NCI-H524 treated with DMSO at 0.1 percent for 48 hours (cell line): ENCODE measurements around the gene RPL29.

Source experiments
- DNase-seq: peaks from one replicate; lab custom pipeline; 2025; lab: John Stamatoyannopoulos, UW

The RPL29 gene

DNA sequence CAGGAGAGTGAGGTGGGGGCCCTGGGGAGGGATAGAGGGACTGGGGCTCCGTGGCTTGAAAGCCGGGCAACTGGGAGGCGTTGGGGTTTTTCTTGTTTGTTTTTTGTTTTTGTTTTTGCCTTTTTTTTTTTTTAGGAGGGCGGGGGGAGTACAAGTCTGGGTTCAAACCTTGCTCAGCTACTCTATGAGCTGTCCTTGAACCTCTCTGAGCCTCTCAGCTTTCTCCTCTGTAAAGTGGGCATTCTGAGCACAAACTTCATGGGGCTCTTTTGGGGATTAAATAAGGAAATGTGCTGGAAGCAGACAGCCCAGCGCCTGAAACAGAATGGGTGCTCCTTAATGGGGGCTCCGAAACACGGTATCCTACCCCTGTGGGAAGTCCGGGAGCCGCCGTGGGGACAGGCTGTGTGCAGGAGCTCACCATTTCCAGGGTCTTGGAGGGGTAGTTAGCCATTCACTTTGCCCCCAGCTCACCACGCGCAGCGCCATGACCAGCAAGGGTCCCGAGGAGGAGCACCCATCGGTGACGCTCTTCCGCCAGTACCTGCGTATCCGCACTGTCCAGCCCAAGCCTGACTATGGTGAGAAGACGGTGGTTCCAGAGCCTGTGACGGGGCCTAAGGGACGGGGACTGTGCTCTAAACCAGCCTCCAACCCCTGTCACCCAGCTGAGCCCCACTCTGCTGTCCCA, 12.0 kb downstream of the RPL29 start:
- no peak for DNase-seq

DNA sequence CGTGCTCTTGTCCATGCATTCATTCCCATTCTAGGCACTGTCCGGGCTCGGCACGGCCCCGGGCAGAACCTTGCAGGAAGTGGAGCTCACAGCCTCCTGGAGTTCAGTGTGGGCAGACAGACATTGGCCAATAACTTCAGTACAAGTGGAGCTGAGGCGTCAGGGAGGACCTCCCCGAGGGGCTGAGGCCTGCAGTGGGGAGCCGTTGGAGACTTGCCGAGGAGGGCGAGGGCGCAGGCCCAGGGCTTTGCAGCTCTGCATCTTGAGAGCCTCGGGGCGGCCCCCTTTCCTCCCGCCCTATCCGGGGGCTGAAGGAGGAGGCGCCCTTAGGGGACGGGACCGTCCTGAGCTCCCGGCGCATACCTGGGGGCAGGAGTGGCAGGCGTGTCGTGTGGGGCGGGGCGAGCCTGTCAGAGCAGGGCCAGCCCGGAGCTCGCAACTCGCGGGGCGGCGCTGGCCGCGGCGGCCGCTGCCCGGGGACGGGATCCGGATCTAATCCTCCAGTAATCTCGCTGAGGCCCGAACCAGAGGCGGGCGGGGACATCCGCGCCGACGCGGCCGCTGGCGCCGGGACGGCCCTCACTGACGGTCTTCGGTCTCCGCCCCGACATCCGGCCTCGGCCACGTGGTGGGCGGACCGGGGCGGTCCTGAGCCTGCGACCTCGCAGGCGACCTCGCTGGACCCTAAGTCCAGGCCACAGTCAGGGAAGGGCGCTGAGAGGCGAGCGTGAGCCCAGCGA, 12.7 kb downstream of the RPL29 start, which contains the start of gene ACY1:
Gene ACY1 (plus strand): TSS at position 698 of the 740 bp plus-strand sequence. CDS start 530 bp downstream, outside the sequence.
- DNase-seq: no peak

DNA sequence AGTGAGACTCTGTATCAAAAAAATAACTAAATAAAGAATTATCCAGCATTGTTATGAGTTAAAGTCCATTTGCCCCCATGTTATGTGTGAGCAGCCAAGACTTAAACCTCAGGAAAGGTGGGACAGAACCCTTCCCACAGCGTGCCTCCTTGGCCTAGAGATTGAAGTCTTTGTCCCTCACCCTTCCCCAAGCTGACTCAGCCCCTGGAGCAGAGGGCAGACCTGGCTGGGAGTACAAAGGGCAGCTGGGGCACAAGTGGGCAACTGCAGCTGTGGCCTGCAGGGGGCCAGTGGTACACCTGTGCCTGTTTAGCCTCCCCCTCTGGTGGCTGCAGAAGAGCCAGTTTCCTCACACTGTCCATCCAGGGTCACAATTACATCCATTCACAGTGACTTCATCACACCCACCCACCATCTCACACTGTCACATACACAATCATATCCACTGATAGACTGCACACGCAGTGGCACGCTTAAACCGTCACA, 13.3 kb downstream of the RPL29 start:
- DNase-seq: no peak

DNA sequence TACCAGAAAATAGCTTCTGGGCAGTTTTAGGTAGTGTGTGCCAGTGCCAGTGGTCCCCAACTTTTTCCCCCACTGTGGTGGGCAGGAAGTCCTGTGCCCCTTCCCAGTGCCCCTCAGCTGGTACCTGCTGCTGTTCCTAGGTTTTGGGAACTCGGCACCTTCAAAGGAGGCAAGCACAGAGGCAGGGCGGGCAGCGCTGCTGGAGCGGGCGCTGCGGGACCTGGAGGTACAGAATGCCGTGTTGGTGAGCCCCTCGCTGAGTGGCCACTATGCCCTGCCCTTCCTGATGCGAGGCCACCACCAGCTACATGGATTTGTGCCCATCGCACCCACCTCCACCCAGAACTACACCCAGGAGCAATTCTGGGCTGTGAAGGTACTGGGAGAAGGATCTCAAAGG, 15.4 kb downstream of the RPL29 start:
- no peak for DNase-seq

DNA sequence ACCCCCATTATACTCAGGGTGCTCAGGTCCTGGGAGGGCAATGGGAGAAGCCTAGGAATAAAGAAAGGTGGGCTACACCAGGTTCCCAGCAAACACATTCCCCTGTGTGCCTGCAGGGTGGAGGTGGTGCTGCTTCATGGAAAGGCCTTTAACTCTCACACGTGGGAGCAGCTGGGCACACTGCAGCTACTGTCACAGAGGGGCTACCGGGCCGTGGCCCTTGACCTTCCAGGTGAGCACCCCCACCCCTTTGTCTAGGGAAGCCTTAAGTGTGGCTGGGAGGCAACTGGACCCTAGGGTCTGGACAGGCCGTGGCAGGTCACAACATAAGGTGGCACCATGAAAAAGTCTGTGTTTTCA, 17.6 kb downstream of the RPL29 start:
- no peak for DNase-seq

DNA sequence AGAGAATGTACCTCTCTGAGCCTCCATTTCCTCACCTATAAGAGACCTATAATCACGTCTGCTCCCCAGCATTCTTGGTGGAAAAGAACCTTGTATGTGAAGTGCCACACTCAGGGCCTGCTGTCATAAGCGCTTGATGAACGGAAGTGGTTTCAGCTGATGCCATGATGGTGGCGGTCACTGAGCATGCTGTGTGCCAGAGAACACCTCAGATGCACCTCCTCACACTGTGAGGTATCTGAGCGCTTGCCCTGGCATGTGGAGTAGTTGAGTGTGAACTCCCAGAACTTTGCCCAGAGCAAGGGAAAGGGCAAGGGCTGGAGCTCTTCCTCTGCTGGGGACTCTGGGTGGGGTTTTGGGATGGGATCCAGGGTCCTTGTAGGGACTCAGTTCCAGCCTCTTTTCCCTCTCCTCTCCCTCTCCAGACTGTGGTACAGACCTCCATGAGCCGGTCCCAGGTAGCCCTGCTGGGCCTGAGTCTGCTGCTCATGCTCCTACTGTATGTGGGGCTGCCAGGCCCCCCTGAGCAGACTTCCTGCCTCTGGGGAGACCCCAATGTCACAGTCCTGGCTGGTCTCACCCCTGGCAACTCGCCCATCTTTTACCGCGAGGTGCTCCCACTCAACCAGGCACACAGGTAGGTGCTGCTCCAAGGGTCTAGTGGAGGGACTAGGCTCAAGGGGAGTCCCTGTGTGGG, 18.1 kb downstream of the RPL29 start:
- DNase-seq: no peak

DNA sequence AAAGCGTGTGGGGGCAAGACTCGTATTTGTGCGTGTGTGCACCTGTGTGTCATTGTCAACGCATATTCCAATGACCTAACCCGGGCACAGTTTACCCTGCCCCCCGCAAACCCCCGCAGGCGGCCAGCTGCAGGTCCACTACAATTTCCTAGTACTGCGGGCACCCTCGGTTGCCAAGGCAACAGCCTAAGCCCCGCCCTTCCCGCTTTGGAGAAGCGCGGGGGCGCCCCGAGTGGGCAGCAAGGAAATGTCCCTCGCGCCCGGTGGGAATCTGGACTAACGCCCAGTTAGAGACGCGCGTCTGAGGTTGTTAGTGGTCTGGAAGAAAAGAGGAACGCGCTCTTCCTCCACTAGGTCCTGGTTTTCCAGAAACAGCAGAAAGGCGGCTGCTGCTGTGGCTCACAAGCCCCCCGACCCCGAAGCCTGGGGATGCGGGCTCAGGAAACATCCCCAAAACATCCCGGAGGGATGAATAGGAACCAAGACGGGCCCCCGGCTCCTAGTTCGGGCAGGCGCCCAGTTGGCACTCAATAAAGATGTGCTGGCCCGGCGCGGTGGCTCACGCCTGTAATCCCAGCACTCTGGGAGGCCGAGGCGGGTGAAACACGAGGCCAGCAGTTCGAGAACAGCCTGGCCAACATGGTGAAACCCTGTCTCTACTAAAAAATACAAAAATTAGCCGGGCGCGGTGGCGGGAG, 19.7 kb downstream of the RPL29 start:
- DNase-seq: peak; percentile 54

DNA sequence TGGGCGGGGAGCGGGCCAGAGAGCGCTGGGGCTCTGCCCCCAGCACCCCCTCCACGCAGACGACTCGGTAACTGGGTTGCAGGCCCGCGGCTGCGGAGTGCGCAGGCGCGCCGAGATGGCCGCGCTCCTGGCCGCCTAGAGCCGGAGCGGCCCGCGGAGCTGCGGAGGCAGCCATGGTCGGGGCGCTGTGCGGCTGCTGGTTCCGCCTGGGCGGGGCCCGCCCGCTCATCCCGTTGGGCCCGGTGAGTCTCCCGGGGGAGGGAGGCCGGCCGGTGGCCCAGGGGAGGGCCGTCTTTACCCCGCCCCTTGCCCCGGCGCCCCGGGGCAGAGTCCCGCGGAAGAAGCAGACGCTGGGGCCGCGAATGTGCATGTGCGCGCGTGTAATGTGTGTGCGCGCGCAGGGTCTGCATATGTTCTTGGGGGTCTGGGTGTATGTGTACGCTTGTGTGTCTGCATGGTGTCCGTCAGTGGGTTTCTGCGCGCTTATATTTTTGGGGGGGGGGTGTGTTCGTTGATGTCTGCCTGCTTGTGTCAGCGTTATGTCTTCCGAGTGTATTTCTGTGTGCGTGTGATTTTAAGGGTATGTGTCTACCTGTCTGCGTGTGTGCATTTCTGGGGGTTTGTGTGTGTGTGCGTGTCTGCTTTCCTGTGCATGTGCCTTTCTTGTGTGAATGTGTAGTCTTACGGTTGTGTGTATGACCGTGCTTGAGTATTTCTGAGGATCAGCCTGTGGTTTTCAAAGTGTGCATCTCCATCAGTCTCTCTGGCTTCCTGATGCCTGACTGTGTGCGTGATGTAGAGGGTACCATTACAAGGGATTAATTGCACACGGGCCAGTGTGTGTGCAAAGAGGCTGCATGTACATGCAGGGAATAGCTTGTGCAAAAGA, 20.5 kb downstream of the RPL29 start, which contains the start of gene ABHD14A:
Gene ABHD14A (plus strand): TSS at position 102 of the 889 bp plus-strand sequence. CDS start 72 bp downstream, at position 174.
- DNase-seq: no peak

DNA sequence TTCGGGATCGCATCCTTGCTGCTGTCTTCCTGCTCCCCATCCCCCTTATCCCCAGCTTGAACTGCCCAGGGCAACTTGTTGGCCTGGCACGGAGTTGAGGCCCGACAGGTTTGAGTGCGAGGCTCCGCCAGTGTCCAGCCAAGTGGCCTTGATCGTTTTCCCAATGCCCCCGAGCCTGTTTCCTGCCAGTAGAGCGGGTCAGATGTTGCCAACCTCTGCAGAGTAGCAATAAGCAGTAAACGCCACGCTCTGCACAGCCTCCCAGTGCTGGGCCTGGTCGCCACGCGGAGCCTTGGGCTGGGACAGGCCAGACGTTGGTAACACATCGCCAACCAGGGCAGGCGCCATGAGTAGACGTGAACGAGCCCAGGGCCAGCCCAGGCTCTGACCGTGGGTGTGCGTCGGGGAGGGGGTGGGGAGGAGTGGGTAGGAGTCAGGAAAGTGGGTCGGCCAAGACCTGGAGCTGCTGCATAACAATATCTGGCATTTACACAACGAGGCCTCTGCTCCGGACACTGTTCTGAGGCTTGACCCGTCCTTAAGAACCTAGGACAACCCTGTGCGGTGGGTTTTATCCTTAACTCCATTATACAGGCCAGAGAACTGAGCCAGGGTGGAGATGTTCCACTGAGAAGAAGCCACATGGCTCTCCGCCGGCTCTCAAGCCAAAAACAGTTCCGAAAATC, 21.3 kb downstream of the RPL29 start:
- DNase-seq: no peak

DNA sequence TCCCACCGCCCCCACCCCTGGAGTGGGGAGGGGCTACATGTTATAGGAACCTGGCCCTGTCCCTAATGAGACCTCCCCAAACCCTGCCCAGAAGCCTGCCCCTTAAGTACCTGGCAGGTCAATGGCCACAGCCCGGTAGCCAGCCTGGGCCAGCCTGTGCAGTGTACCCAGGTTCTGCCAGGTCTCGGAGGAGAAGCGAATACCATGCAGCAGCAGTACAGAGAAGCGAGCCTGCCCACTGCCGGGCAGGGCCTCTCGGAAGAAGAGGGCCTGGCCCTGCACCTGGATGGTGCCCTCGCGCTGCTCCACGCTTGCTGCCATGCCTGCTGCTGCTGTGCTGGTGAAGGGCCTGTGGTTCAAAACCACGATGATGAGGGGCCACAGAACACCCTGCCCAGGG, 24.3 kb downstream of the RPL29 start:
- DNase-seq: no peak

DNA sequence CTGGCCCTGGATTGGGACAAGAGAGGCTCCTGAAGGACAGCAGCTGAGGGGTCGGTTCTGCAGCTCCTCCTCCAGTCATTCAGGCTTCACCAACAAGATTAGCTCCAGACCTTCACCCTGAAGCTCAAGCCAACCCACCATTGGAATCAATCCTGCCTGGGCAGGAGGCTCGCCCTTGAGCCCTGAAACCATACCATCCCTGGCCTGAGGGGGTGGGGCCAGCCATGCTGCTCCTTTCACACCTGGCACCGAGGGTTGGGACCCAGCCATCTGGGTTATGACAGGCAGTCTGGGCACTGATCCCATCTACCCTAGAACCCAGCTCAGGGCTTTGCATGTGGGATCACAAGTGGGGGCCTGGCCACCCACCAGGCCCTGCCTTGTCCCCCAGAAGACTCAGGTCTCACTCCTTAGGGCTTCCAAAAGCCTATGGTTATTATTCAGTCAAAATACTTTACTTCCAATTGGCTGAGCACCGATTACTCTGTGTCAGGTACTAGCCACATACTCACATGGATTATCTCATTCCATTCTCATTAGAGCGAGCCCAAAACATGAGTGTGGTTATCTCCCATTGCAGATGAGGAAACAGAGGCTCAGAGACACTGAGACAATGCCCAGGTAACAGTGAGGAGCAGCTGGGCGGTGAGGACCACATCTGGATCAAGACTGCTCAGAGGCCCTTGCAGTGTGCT, 24.9 kb downstream of the RPL29 start:
- no peak for DNase-seq

DNA sequence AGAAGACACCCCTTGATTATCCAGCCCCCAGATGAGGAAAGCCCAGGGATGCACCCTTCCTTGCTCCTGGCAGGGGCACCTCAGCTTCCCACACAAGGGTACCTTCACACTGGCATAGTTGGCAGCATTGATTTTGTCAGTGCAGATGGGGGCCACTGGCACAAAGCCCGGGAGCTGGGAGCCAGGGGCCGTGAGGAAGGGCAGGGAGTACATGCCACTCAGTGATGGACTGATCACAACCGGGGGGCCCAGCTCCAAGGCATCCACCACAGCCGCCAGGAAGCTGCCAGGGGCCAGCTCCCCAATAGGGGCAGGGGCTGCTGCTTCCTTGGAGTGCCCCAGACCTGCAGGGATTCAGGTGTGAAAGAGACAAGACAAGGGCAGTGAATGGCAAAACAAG, 25.9 kb downstream of the RPL29 start:
- DNase-seq: no peak

DNA sequence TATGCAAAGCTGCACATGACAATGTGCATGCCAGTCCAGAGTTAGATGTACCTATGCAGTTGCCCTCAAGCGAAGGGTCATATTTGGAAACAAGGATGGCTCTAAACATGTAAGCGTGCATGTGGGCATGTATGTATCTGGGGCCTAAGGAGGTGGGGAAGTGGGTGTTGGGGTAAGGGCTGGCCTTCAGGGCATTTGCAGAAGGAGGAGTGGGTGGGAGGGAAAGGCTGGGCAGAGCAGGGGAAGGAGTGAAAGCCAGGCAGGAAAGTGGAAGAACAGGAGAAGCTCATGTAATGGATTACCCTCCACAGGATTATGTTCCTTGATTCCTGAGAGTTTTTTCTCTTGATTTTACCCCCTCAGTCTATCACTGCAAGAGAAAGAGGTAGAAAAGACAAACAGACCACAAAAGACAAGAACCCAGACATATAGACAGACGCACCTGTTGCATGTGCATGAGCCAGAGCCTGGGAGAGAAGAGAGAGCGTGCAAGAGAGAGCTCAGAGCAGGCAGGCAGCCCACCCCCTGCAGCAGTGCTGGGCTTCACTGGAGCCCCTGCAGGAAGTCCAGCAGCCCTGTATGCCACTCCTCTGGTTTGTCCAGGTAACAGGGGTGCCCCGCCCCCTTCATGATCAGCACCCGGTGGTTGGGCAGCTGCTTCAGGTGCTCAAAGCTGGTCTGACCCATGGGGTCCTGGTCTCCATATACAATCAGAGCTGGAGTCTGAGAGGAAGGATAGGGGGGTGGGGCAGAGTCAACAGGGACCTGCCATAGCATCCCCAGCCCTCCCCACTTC, 26.6 kb downstream of the RPL29 start:
- DNase-seq: no peak

DNA sequence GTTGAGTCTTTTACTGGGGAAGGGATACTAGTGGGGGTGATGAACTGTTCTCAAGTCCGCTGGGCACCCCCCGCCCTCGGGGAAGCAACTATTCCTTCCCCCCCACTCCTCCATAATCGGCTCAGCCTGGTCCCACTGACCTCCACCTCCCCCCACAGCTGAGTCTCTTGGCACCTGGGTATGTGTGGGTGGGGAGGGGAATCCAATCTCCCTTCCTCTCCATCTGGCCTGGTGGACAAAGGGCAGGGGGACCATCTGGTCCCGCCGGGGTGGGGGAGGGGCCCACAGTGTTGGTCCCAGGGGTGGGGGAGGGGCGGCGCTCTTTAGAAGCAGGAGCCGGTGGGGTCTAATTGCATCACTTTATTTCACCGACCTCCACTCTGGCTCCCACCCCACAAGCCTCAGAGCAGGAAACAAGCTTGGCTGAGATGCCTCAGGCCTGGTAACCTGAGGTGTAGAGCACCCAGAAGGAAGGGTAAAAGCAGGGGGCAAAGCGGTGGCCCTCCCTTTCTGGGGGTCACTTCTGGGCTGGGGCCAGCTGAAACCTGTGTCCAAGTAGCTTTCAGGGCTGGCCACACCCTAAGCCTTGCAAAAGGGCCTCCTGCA, 27.4 kb downstream of the RPL29 start:
- peak; percentile 66 for DNase-seq

DNA sequence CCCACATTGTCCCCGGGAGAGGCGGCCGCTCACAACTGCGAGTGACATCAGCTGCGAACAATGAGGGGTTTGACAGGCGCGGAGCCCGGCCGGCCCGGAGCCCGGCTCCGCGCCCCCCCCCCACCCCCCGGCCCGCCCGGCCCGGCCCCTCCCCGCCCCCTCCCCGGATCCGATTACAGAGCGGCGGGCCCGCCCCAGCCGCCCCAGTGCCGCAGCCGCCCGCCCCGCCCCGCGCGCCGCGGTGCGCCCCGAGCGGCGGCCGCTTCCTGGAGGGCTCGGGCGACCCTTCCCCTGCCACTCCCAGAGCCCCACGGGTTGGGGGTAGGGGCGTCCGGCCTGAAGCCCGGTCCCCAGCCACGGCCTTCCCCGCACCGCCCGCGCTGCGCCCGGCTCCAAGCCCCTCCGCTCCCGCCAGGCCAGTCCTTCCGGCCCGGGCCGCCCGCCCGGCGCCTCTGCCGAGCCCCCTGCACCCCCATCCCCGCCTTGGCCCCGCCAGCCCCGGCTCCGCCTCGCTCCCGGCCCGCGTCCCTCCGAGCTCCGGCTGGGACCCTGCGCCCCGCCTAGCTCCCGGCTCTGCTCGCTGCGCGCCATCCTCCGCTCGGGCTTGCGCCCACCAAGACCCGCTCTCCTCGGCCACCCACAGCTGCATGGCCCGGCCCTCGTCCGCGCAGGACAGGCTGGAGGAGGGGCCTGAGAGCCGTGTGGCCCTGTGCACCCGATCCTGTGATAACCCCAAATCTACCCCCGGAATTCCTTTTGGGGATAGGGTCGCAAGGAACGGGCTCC, 28.1 kb downstream of the RPL29 start, which contains the start of gene PCBP4:
Gene PCBP4 (minus strand): TSS at position 71 of the 786 bp plus-strand sequence. CDS start 6,214 bp downstream, outside the sequence.
- no peak for DNase-seq

DNA sequence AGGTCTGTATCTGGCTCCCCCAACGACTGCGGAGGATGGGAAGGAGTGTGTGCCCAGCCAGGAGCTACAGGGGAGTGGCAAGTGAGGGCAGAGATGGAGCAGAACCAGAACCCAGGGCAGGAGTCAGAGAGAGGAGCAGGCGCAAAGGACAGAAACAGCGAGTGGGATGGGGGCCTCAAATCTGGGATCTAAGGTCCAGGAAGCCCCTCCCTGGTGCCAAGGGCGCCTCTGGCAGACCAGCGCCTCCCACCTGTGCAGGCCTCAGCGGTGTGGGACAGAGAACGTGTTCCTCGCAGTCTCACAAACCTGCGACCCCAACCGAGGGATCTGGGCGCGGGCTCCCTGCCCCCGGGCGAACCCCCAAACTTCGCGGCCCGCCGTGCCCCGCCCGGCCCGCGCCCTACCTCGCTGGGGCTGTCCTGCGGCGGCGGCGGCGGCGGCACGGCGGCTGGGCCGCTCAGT, 28.7 kb downstream of the RPL29 start:
- no peak for DNase-seq

DNA sequence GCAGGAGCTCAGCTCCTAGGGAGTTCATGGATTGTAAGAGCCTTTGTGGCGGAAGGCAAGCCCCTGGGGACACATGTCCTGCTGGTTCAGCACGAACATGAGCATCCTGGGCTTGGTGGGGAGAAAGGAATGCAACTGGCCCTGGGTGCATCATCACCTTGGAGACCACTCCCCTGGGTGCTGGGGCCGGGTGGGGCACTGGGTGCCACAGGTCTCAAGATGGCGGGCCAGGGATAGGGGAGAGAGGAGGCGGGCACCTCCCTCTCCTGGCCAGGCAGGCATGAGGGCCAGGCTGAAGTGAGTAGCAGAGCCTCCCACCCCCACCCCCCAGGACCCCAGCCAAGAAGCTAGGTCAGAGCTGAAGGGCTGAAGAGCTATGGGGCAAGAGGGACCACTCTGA, 29.2 kb downstream of the RPL29 start:
- no peak for DNase-seq

DNA sequence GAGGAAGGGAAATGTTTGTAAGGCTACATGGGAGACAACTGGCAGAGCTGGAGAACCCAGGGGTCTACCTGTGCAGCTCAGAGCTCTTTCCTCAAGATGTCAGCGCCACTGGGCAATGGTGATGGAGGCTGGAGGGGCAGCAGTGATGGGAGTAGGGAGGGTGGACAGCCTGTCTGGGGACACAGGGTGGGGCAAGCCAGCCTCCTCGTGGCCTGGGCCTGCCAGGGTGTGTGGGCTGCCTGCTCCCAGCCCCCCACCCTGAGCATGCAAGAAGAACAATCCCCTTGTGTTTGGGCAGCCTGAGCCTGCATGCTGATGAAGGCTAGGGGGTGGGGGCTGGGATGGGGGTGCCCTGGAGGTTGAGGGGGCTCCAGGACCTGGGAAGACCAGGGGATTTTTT, 29.7 kb downstream of the RPL29 start:
- DNase-seq: no peak
